Left lung (tissue), 10 donors: ENCODE measurements around the gene UGT1A9. TPM values are rescaled to one million over a fixed set of nuclear protein-coding genes. Genes with fewer than 3 reads are reported as not detected.

Experiments
- ATAC-seq: fragments of 200-7000 bp; cut with Tn5 transposase; one replicate; pipeline ENCODE4 v1.9.1; 2020; ENCODE audit warnings: moderate library complexity
- DNase-seq, 4 donors: peaks; one replicate each; pipeline ENCODE4 v3.0.0-alpha.2; 2013 to 2020
- H3K27ac ChIP-seq, 2 donors: fragments of 200-600 bp; sonication (generic) in 1 of 2; one replicate each; pipeline versions ENCODE4 v1.5.0 to v1.8.0; 2020 to 2021
- H3K27me3 ChIP-seq, 2 donors: fragments of 200-600 bp; sonication (generic) in 1 of 2; one replicate each; pipeline versions ENCODE4 v1.5.0 to v1.8.0; 2020 to 2021
- H3K36me3 ChIP-seq, 2 donors: fragments of 200-600 bp; sonication (generic) in 1 of 2; one replicate each; pipeline versions ENCODE4 v1.5.0 to v1.8.0; 2020 to 2021
- H3K4me1 ChIP-seq, 2 donors: fragments of 200-600 bp; one replicate each; pipeline ENCODE4 v1.8.0; 2021
- H3K4me3 ChIP-seq, 2 donors: fragments of 200-600 bp; sonication (generic) in 1 of 2; one replicate each; pipeline versions ENCODE4 v1.5.0 to v1.8.0; 2020 to 2021; ENCODE audit warnings: mild to moderate bottlenecking in 1 of 2
- H3K9me3 ChIP-seq, 2 donors: fragments of 200-600 bp; sonication (generic) in 1 of 2; one replicate each; pipeline versions ENCODE4 v1.5.0 to v1.8.0; 2020 to 2021
- intact Hi-C, 2 donors: fragments of 100-400 bp; cut with DNase I; formaldehyde crosslinking; loops; one replicate each; pipeline versions ENCODE4 v1.11.2 to v1.14.2; 2022
- polyA plus RNA-seq, 6 donors: library from polyadenylated mRNA; unstranded; fragments of 120-200 nt; gene quantifications; one replicate each; pipeline ENCODE4 v1.2.1, GENCODE V29; 2013; ENCODE audit not compliant: insufficient read length in 6 of 6
- total RNA-seq, 2 donors: library from RNA; stranded (reverse); fragmentation: NEBNext Ultra II Directional; extraction: Animal tissue kit (Norgen Biotek cat#: 25700); gene quantifications; one replicate each; pipeline ENCODE4 v1.2.1, GENCODE V29; 2021
- TF ChIP-seq, protein P1 (sequence below), 2 donors: fragments of 200-600 bp; sonication (generic) in 1 of 2; IDR thresholded peaks; one replicate each; pipeline versions ENCODE4 v1.5.0 to v1.8.0; 2021; ENCODE audit warnings: antibody characterized with exemption in 2 of 2
- donor health status: DM: no; HTN: yes; CAD: no.
- donor health status: DM: no; HTN: no; CAD: no.

UGT1A9 gene
- total and polyA plus RNA-seq, 8 donors: not detected

DNA sequence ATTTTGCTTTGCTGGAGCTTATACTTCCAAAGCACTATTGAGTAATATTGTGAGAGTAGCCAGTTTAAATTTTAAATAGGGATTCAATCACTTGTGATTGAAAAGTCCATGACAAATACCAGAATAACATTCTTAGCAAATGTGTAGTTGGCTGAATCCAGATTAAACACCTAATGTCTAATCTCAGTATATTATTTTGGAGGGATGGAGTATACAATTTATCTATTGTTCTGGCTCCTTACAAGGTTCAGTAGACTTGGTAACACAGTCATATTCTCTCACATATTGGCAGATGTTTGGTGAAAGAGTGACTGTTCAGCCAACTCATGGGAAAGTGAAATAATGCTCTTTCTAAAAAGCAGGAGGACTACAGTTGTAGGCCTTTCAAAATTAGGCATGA lies 2.2 kb downstream of the UGT1A9 start:
- DNase-seq: no peak
- no peak overlapping the region for H3K27ac ChIP-seq
- no peaks in the 10 kb centered on the region for H3K4me1 ChIP-seq
- no peaks in the 10 kb centered on the region for H3K27me3 ChIP-seq
- no peak overlapping the region for H3K4me3 ChIP-seq
- intact Hi-C loops: no loop called here
- H3K9me3 ChIP-seq: no peaks in the 10 kb centered on the region
- no peak for ATAC-seq
- H3K36me3 ChIP-seq: no peaks in the 10 kb centered on the region
- TF ChIP-seq, protein P1, sequence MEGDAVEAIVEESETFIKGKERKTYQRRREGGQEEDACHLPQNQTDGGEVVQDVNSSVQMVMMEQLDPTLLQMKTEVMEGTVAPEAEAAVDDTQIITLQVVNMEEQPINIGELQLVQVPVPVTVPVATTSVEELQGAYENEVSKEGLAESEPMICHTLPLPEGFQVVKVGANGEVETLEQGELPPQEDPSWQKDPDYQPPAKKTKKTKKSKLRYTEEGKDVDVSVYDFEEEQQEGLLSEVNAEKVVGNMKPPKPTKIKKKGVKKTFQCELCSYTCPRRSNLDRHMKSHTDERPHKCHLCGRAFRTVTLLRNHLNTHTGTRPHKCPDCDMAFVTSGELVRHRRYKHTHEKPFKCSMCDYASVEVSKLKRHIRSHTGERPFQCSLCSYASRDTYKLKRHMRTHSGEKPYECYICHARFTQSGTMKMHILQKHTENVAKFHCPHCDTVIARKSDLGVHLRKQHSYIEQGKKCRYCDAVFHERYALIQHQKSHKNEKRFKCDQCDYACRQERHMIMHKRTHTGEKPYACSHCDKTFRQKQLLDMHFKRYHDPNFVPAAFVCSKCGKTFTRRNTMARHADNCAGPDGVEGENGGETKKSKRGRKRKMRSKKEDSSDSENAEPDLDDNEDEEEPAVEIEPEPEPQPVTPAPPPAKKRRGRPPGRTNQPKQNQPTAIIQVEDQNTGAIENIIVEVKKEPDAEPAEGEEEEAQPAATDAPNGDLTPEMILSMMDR (IDR thresholded peaks at IDR 0.05): no peak

DNA sequence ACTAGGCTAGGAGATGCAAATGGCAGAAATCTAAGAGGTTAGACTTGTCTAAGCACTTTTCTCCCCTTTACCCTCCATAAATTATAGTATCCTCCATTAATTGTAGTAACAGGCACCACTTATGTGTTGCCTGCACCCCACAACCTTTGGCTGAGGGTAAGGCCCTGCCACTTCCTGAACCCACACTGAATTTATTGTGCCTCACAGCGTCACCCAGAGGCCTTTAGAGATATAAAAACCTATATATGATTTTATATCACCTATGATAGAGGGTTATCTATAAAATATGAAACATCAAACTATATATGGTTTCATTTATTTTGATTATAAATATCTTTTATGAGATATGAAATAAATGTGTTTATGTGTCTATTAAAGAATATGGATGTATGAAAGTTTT lies 2.6 kb downstream of the UGT1A9 start:
- Histone ChIP-seq H3K27me3 (no peaks in the 10 kb centered on the region), H3K4me3 (no peak overlapping the region), H3K4me1 (no peaks in the 10 kb centered on the region), H3K36me3 (no peaks in the 10 kb centered on the region), H3K9me3 (no peaks in the 10 kb centered on the region), H3K27ac (no peak overlapping the region)
- TF ChIP-seq, protein P1 (IDR thresholded peaks at IDR 0.05): no peak
- intact Hi-C loops: no loop called here
- ATAC-seq: no peak
- DNase-seq: no peak

DNA sequence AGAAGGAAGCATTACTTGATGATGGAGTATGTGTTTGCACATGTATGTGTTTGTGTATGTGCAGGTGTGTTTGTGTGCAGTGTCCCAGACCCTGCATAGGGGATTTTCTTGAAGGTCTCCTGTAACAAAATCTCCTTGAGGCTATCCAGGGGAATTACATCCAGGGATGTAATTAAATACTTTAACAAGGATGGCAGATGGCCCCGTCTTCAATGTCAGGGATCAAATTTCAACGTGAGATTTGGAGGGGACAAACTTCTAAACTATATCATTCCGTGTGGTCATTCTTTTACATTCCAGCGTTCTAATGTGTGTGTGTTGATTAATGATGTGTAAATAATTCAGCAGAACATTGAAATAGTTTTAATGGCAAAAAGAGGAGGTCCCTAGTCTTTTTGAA lies 3.3 kb downstream of the UGT1A9 start:
- H3K36me3 ChIP-seq: no peaks in the 10 kb centered on the region
- ATAC-seq (no peak), DNase-seq (no peak)
- no peak overlapping the region for H3K4me3 ChIP-seq
- no peaks in the 10 kb centered on the region for H3K9me3 ChIP-seq
- intact Hi-C loops: no loop called here
- H3K4me1 ChIP-seq: no peaks in the 10 kb centered on the region
- H3K27ac ChIP-seq: no peak overlapping the region
- no peaks in the 10 kb centered on the region for H3K27me3 ChIP-seq
- TF ChIP-seq, protein P1 (IDR thresholded peaks at IDR 0.05): no peak

DNA sequence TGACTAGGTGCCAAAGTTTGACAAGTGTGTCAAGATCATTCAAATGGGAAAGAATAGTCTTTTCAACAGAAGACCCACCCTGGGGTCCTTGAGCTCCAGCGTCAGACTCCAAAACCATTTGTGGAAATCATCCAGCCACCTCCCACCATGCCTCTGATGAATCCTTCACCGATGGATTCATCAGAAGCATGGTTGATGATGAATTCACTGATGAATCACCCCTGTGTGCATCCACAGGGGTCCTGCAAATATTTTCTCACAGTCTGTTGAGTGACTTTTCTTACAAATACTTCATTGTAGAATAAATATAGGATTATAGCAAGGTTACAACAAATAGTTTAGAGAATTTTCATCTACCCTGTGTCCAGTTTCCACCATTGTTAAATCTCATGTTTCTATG lies 4.3 kb downstream of the UGT1A9 start:
- Histone ChIP-seq H3K9me3 (no peaks in the 10 kb centered on the region), H3K36me3 (no peaks in the 10 kb centered on the region), H3K4me3 (no peak overlapping the region), H3K4me1 (no peaks in the 10 kb centered on the region), H3K27me3 (no peaks in the 10 kb centered on the region), H3K27ac (no peak overlapping the region)
- TF ChIP-seq, protein P1 (IDR thresholded peaks at IDR 0.05): no peak
- intact Hi-C loops: no loop called here
- no peak for ATAC-seq
- no peak for DNase-seq

DNA sequence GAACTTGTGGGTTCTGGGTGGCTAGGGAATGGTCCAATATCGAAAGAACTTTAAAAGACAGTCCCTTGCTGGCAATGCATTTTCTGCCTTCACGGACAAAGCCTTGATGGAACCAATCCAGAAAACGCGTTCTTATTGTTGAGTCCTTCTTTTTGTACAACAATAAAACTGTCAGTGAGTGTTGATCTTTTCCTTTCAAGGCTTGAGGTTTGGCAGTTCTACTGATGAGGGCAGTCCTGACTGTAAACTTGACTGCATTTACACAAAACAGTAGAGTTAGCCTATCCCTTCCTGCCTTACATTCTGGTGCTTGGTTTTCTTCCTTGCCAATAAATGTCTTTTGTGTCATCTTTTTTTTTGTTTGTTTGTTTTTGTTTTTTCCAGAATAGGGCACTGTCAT lies 7.5 kb downstream of the UGT1A9 start:
- Histone ChIP-seq H3K36me3 (no peaks in the 10 kb centered on the region), H3K9me3 (no peaks in the 10 kb centered on the region), H3K4me3 (no peak overlapping the region), H3K27ac (no peak overlapping the region), H3K4me1 (no peaks in the 10 kb centered on the region), H3K27me3 (no peaks in the 10 kb centered on the region)
- TF ChIP-seq, protein P1 (IDR thresholded peaks at IDR 0.05): no peak
- ATAC-seq (no peak), DNase-seq (no peak)
- intact Hi-C loops: no loop called here
